Measurements from ENCODE around the gene DUOXA1.

Gene DUOXA1

GRCh38 chr15:45099549-45100165 lies 30.0 kb downstream of the DUOXA1 start:
- no peak for FAIRE-seq
- TF ChIP-seq POLR2A (IDR thresholded peaks at IDR 0.05; ENCODE audit: low read depth, low read length), result no peak
- no peak for TF ChIP-seq POU2F2 (IDR thresholded peaks at IDR 0.05; ENCODE audit: low read depth, low read length)
- no peak for TF ChIP-seq PAX5 (IDR thresholded peaks at IDR 0.05; ENCODE audit: insufficient read depth, low read length, severe bottlenecking)
- no peak for TF ChIP-seq SPI1 (IDR thresholded peaks at IDR 0.05; ENCODE audit: low read depth, low read length)
- TF ChIP-seq POLR2AphosphoS5 (IDR thresholded peaks at IDR 0.05; ENCODE audit: low read depth, low read length), result no peak
- TF ChIP-seq TAF1 (IDR thresholded peaks at IDR 0.05; ENCODE audit: low read depth, low read length), result no peak
- no peak for DNase-seq (ENCODE audit: insufficient read length, low spot score)

GRCh38 chr15:45097466-45097865 lies 32.2 kb downstream of the DUOXA1 start:
- TF ChIP-seq POU2F2 (IDR thresholded peaks at IDR 0.05; ENCODE audit: low read depth, low read length) (no peak), TAF1 (IDR thresholded peaks at IDR 0.05; ENCODE audit: low read depth, low read length) (no peak), POLR2AphosphoS5 (IDR thresholded peaks at IDR 0.05; ENCODE audit: low read depth, low read length) (no peak), SPI1 (IDR thresholded peaks at IDR 0.05; ENCODE audit: low read depth, low read length) (no peak), POLR2A (IDR thresholded peaks at IDR 0.05; ENCODE audit: low read depth, low read length) (no peak), PAX5 (IDR thresholded peaks at IDR 0.05; ENCODE audit: insufficient read depth, low read length, severe bottlenecking) (no peak)
- no peak for FAIRE-seq
- no peak for DNase-seq (ENCODE audit: insufficient read length, low spot score)

GRCh38 chr15:45095661-45096060 lies 34.0 kb downstream of the DUOXA1 start:
- DNase-seq (ENCODE audit: insufficient read length, low spot score) (no peak), FAIRE-seq (no peak)
- TF ChIP-seq POU2F2 (IDR thresholded peaks at IDR 0.05; ENCODE audit: low read depth, low read length), result no peak
- no peak for TF ChIP-seq TAF1 (IDR thresholded peaks at IDR 0.05; ENCODE audit: low read depth, low read length)
- no peak for TF ChIP-seq POLR2A (IDR thresholded peaks at IDR 0.05; ENCODE audit: low read depth, low read length)
- no peak for TF ChIP-seq PAX5 (IDR thresholded peaks at IDR 0.05; ENCODE audit: insufficient read depth, low read length, severe bottlenecking)
- no peak for TF ChIP-seq POLR2AphosphoS5 (IDR thresholded peaks at IDR 0.05; ENCODE audit: low read depth, low read length)
- TF ChIP-seq SPI1 (IDR thresholded peaks at IDR 0.05; ENCODE audit: low read depth, low read length), result no peak

GRCh38 chr15:45094358-45094730 lies 35.3 kb downstream of the DUOXA1 start:
- no peak for DNase-seq (ENCODE audit: insufficient read length, low spot score)
- FAIRE-seq, result no peak
- TF ChIP-seq POLR2A (IDR thresholded peaks at IDR 0.05; ENCODE audit: low read depth, low read length) (no peak), TAF1 (IDR thresholded peaks at IDR 0.05; ENCODE audit: low read depth, low read length) (no peak), PAX5 (IDR thresholded peaks at IDR 0.05; ENCODE audit: insufficient read depth, low read length, severe bottlenecking) (no peak), POU2F2 (IDR thresholded peaks at IDR 0.05; ENCODE audit: low read depth, low read length) (no peak), SPI1 (IDR thresholded peaks at IDR 0.05; ENCODE audit: low read depth, low read length) (no peak), POLR2AphosphoS5 (IDR thresholded peaks at IDR 0.05; ENCODE audit: low read depth, low read length) (no peak)

DNA sequence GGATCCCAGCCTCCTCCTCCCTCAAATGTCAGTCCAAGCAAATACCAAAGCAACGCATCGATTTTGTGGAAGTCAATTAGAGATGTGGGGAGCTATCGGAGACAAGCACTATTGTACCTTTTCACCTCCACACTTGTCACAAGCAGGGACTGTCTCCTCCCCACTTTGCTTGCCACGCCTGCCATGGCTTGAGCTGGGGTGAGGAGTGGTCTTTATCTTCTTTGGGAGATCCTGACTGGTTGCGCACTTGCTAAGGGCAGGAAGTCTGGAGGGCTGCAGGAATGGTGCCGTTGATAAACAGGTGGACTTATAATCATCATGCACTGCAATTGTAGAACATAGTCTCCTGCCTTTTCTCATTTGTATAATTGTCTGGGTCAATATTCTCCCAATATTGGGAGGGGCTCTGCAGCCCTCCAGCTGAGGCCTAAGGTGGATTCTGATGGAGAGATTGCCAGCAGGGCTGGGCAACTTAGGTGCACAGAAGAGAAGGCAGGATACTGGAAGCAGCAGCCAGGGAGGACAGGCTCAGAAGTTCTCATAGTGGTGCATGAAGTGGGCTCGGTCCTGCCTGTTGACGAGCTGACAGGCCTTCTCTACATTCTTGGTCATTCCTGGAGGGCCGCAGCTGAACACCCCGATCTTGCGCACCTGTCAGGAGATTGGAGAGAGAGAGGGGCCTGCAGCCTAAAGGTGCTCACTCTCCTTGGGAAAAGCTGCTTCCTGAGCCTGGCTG lies 35.9 kb downstream of the DUOXA1 start:
- DNase-seq (ENCODE audit: insufficient read length, low spot score) (no peak), FAIRE-seq (no peak)
- TF ChIP-seq SPI1 (IDR thresholded peaks at IDR 0.05; ENCODE audit: low read depth, low read length) (no peak), PAX5 (IDR thresholded peaks at IDR 0.05; ENCODE audit: insufficient read depth, low read length, severe bottlenecking) (no peak), POLR2AphosphoS5 (IDR thresholded peaks at IDR 0.05; ENCODE audit: low read depth, low read length) (no peak), TAF1 (IDR thresholded peaks at IDR 0.05; ENCODE audit: low read depth, low read length) (no peak), POU2F2 (IDR thresholded peaks at IDR 0.05; ENCODE audit: low read depth, low read length) (no peak), POLR2A (IDR thresholded peaks at IDR 0.05; ENCODE audit: low read depth, low read length) (no peak)

GRCh38 chr15:45093013-45093412 lies 36.7 kb downstream of the DUOXA1 start:
- TF ChIP-seq SPI1 (IDR thresholded peaks at IDR 0.05; ENCODE audit: low read depth, low read length) (no peak), POLR2A (IDR thresholded peaks at IDR 0.05; ENCODE audit: low read depth, low read length) (no peak), TAF1 (IDR thresholded peaks at IDR 0.05; ENCODE audit: low read depth, low read length) (no peak), PAX5 (IDR thresholded peaks at IDR 0.05; ENCODE audit: insufficient read depth, low read length, severe bottlenecking) (no peak), POLR2AphosphoS5 (IDR thresholded peaks at IDR 0.05; ENCODE audit: low read depth, low read length) (no peak), POU2F2 (IDR thresholded peaks at IDR 0.05; ENCODE audit: low read depth, low read length) (no peak)
- no peak for FAIRE-seq
- DNase-seq (ENCODE audit: insufficient read length, low spot score), result no peak

- FAIRE-seq (no peak), DNase-seq (ENCODE audit: insufficient read length, low spot score) (no peak)
- no peak for TF ChIP-seq POLR2A (IDR thresholded peaks at IDR 0.05; ENCODE audit: low read depth, low read length)
- TF ChIP-seq POU2F2 (IDR thresholded peaks at IDR 0.05; ENCODE audit: low read depth, low read length), result no peak
Observed at GRCh38 chr15:45091576-45091975, 38.1 kb downstream of the DUOXA1 start.

- TF ChIP-seq POLR2AphosphoS5 (IDR thresholded peaks at IDR 0.05; ENCODE audit: low read depth, low read length) (no peak), TAF1 (IDR thresholded peaks at IDR 0.05; ENCODE audit: low read depth, low read length) (no peak), POLR2A (IDR thresholded peaks at IDR 0.05; ENCODE audit: low read depth, low read length) (no peak), SPI1 (IDR thresholded peaks at IDR 0.05; ENCODE audit: low read depth, low read length) (no peak), PAX5 (IDR thresholded peaks at IDR 0.05; ENCODE audit: insufficient read depth, low read length, severe bottlenecking) (no peak), POU2F2 (IDR thresholded peaks at IDR 0.05; ENCODE audit: low read depth, low read length) (no peak)
- no peak for DNase-seq (ENCODE audit: insufficient read length, low spot score)
Observed at GRCh38 chr15:45091161-45091560, 38.5 kb downstream of the DUOXA1 start.

DNA sequence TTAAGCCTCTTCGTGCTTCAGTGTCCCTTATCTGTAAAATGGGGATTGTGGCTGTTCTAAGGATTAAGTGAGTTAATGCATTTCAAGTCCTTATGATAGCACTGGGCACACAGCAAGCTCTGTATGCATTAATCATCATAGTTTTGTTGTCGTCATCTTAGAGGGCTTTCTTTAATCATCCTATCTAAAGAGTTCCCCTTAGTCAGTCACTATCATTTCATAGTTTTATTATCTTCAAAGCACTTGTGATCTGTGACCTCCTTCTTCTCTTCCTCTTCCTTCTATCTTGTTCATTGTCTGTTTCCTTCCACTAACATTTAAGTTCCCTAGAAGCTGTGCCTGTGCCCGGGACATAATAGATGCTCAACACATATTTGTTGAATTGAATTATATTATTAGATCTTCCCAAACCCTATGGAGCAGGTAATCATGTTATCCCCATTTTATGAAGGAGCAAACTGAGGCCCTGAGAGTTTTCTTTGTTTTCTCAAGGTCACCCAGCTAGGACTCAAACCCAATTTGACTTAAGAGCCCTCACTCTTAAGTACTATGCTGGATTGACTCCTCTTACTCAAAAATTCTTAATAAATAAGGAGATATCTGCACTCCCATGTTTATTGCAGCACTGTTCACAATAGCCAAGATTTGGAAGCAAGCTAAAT lies 39.8 kb downstream of the DUOXA1 start:
- no peak for TF ChIP-seq POLR2AphosphoS5 (IDR thresholded peaks at IDR 0.05; ENCODE audit: low read depth, low read length)
- TF ChIP-seq SPI1 (IDR thresholded peaks at IDR 0.05; ENCODE audit: low read depth, low read length), result no peak
- no peak for TF ChIP-seq POLR2A (IDR thresholded peaks at IDR 0.05; ENCODE audit: low read depth, low read length)
- TF ChIP-seq TAF1 (IDR thresholded peaks at IDR 0.05; ENCODE audit: low read depth, low read length), result no peak
- no peak for TF ChIP-seq PAX5 (IDR thresholded peaks at IDR 0.05; ENCODE audit: insufficient read depth, low read length, severe bottlenecking)
- TF ChIP-seq POU2F2 (IDR thresholded peaks at IDR 0.05; ENCODE audit: low read depth, low read length), result no peak
- DNase-seq (ENCODE audit: insufficient read length, low spot score), result no peak
- FAIRE-seq, result no peak

More at GRCh38 chr15:45091161-45091560, 38.5 kb downstream of the DUOXA1 start:
- no peak for FAIRE-seq
